Measurements from ENCODE around the gene RAB5A. TPM values are rescaled to one million over a fixed set of nuclear protein-coding genes. Genes with fewer than 3 reads are reported as not detected.
"Not testable (repeated sequence)": the region's sequence is repeated elsewhere in the genome, so short reads cannot be mapped to it uniquely, and the experiment has no call there.

RAB5A gene
- total RNA-seq, 2 donors from 2014 or later: 55.4 to 61.5 TPM

DNA sequence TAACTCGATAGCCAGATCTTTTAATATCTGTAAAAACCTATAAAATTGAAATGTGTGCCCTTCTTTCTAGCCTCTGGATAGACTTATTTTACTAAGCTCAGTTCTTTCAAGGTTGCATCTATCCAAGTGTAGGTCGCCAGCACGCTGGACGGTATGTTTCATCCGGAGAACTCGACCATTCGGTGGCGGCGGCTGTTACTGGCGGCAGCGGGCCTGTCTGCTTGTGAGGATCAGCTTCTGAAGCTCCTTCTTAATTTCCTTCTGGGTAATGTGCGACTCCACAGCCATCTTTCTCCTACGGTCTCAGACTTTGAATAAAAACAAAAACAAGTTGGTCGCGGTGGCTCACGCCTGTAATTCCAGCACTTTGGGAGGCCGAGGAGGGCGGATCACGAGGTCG is 61.1 kb downstream of the RAB5A start:
- WGBS: 95% methylated on average over 20 of the region's 20 CpGs
- TF ChIP-seq POLR2AphosphoS5 (IDR thresholded peaks at IDR 0.05): no peak
- TF ChIP-seq POLR2A (IDR thresholded peaks at IDR 0.05): no peak
- TF ChIP-seq, protein P1, sequence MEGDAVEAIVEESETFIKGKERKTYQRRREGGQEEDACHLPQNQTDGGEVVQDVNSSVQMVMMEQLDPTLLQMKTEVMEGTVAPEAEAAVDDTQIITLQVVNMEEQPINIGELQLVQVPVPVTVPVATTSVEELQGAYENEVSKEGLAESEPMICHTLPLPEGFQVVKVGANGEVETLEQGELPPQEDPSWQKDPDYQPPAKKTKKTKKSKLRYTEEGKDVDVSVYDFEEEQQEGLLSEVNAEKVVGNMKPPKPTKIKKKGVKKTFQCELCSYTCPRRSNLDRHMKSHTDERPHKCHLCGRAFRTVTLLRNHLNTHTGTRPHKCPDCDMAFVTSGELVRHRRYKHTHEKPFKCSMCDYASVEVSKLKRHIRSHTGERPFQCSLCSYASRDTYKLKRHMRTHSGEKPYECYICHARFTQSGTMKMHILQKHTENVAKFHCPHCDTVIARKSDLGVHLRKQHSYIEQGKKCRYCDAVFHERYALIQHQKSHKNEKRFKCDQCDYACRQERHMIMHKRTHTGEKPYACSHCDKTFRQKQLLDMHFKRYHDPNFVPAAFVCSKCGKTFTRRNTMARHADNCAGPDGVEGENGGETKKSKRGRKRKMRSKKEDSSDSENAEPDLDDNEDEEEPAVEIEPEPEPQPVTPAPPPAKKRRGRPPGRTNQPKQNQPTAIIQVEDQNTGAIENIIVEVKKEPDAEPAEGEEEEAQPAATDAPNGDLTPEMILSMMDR (IDR thresholded peaks at IDR 0.05): no peak
- Histone ChIP-seq H3K36me3 (no peaks in the 10 kb centered on the region), H3K4me1 (replicated peaks) (no peaks in the 10 kb centered on the region), H3K27ac (no peak overlapping the region), H3K9me3 (no peaks in the 10 kb centered on the region), H3K4me3 (no peak overlapping the region), H3K27me3 (replicated peaks; ENCODE audit: insufficient read depth) (no peaks in the 10 kb centered on the region)
- DNase-seq (ENCODE audit: low spot score): no peak
- intact Hi-C loops (cut with DNase I): no loop called here

DNA sequence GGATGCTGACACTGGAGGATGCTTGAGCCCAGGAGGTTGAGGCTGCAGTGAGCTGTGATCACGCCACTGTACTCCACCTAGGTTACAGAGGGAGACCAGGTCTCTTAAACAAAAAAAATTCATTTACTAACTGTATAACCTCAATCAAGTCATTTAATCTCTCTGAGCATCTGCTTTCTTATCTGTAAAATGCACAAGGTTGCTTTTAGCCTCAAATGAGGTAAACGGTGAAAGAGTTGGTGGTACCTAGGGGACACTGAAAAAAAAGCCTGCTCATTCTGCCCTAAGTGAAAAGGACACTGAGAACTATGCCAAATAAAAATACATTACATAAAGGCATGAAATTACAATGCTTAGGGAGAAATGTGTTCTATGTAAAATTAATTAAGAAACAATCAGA is 61.7 kb downstream of the RAB5A start:
- no peaks in the 10 kb centered on the region for H3K36me3 ChIP-seq
- DNase-seq (ENCODE audit: low spot score): no peak
- no peaks in the 10 kb centered on the region for H3K27me3 ChIP-seq (replicated peaks; ENCODE audit: insufficient read depth)
- intact Hi-C loops (cut with DNase I): no loop called here
- no peak overlapping the region for H3K27ac ChIP-seq
- no peaks in the 10 kb centered on the region for H3K9me3 ChIP-seq
- no peak overlapping the region for H3K4me3 ChIP-seq
- no peak for TF ChIP-seq POLR2AphosphoS5 (IDR thresholded peaks at IDR 0.05)
- TF ChIP-seq, protein P1 (IDR thresholded peaks at IDR 0.05): no peak
- TF ChIP-seq POLR2A (IDR thresholded peaks at IDR 0.05): no peak
- no peaks in the 10 kb centered on the region for H3K4me1 ChIP-seq (replicated peaks)
- 65% methylated on average over 2 of the region's 2 CpGs for WGBS

DNA sequence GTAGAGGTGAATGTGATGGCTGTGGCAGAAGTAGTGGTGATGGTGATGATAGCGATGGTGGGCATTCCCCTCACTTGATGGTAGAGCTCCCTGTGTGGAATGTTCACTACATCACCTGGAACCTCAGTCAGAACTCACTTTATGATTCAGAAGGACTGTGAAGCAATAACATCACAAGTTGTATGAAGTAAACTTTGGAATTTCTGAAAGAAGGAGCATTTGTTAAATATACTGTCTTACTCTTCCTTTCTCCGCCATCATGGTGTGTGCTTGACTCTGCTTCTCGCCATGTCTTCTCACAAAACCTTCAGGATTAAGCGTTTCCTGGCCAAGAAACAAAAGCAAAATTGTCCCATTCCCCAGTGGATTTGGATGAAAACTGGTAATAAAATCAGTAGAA is 65.3 kb downstream of the RAB5A start, which contains the start of gene PP2D1:
Gene PP2D1, minus strand, starts transcription at position 101 of the 400 bp plus-strand sequence. CDS start 192 bp downstream, outside the sequence.
- Histone ChIP-seq H3K9me3 (no peaks in the 10 kb centered on the region), H3K27me3 (replicated peaks; ENCODE audit: insufficient read depth) (no peaks in the 10 kb centered on the region), H3K36me3 (no peaks in the 10 kb centered on the region), H3K27ac (no peak within 1 kb of the TSS), H3K4me3 (no peak within 1 kb of the TSS), H3K4me1 (replicated peaks) (no peaks in the 10 kb centered on the region)
- 95% methylated on average over 4 of the region's 4 CpGs for WGBS
- TF ChIP-seq, protein P1 (IDR thresholded peaks at IDR 0.05): no peak
- TF ChIP-seq POLR2AphosphoS5 (IDR thresholded peaks at IDR 0.05): no peak
- TF ChIP-seq POLR2A (IDR thresholded peaks at IDR 0.05): no peak
- DNase-seq (ENCODE audit: low spot score): no peak
- intact Hi-C loops (cut with DNase I): no loop called here

DNA sequence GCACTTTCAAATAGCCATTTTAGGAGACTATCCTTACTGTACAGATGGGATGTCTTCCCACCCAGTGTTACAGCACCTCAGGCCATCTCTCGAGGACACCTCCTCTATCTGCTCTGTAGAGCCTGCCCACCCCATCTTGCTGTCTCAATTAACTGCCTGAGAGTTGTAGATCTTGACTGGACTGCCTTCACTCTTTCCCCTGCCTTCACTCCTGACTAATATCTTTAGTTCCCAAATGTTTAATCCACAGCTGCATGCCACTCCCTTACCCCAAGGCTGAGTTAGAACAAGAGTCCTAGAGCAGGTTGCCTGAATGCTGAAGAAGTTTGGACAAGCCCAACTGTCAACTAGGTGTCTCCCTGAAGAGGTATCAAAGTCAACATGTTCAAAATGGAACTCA is 66.5 kb downstream of the RAB5A start:
- no peaks in the 10 kb centered on the region for H3K4me1 ChIP-seq (replicated peaks)
- TF ChIP-seq, protein P1 (IDR thresholded peaks at IDR 0.05): no peak
- no peak for TF ChIP-seq POLR2AphosphoS5 (IDR thresholded peaks at IDR 0.05)
- no peak for TF ChIP-seq POLR2A (IDR thresholded peaks at IDR 0.05)
- intact Hi-C loops (cut with DNase I): no loop called here
- no peak overlapping the region for H3K4me3 ChIP-seq
- no peaks in the 10 kb centered on the region for H3K36me3 ChIP-seq
- no peaks in the 10 kb centered on the region for H3K27me3 ChIP-seq (replicated peaks; ENCODE audit: insufficient read depth)
- H3K27ac ChIP-seq: no peak overlapping the region
- DNase-seq (ENCODE audit: low spot score): no peak
- H3K9me3 ChIP-seq: no peaks in the 10 kb centered on the region
- 88% methylated on average over 1 of the region's 1 CpG for WGBS

DNA sequence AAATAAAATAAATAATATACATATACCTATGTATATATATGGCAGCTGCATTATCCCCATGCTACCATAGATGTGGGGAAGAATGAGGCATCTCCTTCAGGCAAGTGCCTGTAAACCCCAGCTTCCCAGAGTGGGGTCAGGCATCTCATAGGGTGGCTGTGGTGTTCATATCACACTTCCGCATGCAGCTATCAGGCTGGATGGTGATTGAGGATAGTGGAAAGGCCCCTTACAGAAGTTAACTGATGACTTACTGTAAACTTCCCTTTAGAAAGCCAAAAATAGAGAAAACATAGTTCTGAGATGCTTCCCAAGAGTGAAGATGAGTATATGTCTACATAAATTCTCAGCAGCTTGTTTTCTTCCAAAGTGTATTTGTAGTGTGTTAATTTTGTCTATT is 68.6 kb downstream of the RAB5A start:
- Histone ChIP-seq H3K36me3 (no peaks in the 10 kb centered on the region), H3K27ac (no peak overlapping the region), H3K4me1 (replicated peaks) (no peaks in the 10 kb centered on the region), H3K9me3 (no peaks in the 10 kb centered on the region), H3K4me3 (no peak overlapping the region), H3K27me3 (replicated peaks; ENCODE audit: insufficient read depth) (no peaks in the 10 kb centered on the region)
- no peak for DNase-seq (ENCODE audit: low spot score)
- TF ChIP-seq, protein P1 (IDR thresholded peaks at IDR 0.05): no peak
- TF ChIP-seq POLR2A (IDR thresholded peaks at IDR 0.05): no peak
- WGBS: 100% methylated on average over 1 of the region's 1 CpG
- intact Hi-C loops (cut with DNase I): no loop called here

DNA sequence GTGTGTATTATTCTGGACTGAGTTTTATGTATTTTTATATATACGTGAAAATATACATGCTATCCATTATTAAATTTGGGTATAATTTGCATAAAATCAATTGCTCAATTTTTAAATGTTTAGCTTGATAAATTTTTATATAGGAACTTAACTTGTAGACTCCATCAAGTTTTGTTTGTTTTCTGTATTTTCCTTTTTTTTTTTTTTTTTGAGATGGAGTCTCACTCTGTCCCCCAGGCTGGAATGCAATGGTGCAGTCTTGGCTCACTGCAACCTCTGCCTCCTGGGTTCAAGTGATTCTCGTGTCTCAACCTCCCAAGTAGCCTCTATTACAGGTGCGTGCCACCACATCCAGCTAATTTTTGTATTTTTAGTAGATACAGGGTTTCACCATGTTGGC is 69.2 kb downstream of the RAB5A start:
- intact Hi-C loops (cut with DNase I); H3K36me3 ChIP-seq; H3K4me1 ChIP-seq (replicated peaks); H3K9me3 ChIP-seq; H3K4me3 ChIP-seq; DNase-seq (ENCODE audit: low spot score); H3K27ac ChIP-seq; H3K27me3 ChIP-seq (replicated peaks; ENCODE audit: insufficient read depth): not testable (repeated sequence)
- 94% methylated on average over 3 of the region's 3 CpGs for WGBS

All from prostate gland (tissue), 2 donors.